A673 (cell line): ENCODE measurements around the gene SLC25A20. TPM values are rescaled to one million over a fixed set of nuclear protein-coding genes. Genes with fewer than 3 reads are reported as not detected.

ENCODE experiments used
- BruUV-seq: library from RNA; stranded (reverse); fragments of 400-500 nt; replicated peaks from 2 replicates; lab custom pipeline; 2021; lab: Mats Ljungman, UMichigan
- CTCF ChIA-PET: fragments of 300-600 bp; sonication (Branson Sonifier 250); formaldehyde crosslinking; loops from one replicate; lab custom pipeline; 2022; ENCODE audit warnings: antibody characterized with exemption; lab: Charles Lee
- POLR2A ChIA-PET: fragments of 300-600 bp; sonication (Branson Sonifier 250); formaldehyde crosslinking; loops from one replicate; lab custom pipeline; 2022; ENCODE audit warnings: antibody characterized with exemption; ENCODE audit not compliant: low non-redundant PET; lab: Charles Lee
- DNase-seq: peaks from one replicate; pipeline ENCODE4 v3.0.0-alpha.2; 2015; ENCODE audit warnings: low spot score
- H3K27ac ChIP-seq: fragments of 200-600 bp; sonication (generic); 2 replicates; pipeline ENCODE4 v1.5.1; 2016; ENCODE audit warnings: mixed run types, low read depth, mild to moderate bottlenecking, mixed read lengths, antibody characterized with exemption, low read length; ENCODE audit not compliant: poor library complexity, severe bottlenecking
- H3K27me3 ChIP-seq: fragments of 200-600 bp; sonication (generic); replicated peaks from 2 replicates; pipeline ENCODE4 v1.6.1; 2017; ENCODE audit warnings: mixed run types, low read depth, mild to moderate bottlenecking, mixed read lengths, antibody characterized with exemption, low read length; ENCODE audit not compliant: insufficient read depth, poor library complexity
- H3K36me3 ChIP-seq: fragments of 200-600 bp; sonication (generic); 2 replicates; pipeline ENCODE4 v1.6.1; 2016; ENCODE audit warnings: mixed run types, mild to moderate bottlenecking, mixed read lengths, antibody characterized with exemption, low read length; ENCODE audit not compliant: insufficient read depth, poor library complexity, severe bottlenecking
- H3K4me1 ChIP-seq: fragments of 200-600 bp; sonication (generic); 2 replicates; pipeline ENCODE4 v1.6.1; 2017; ENCODE audit warnings: mixed run types, mild to moderate bottlenecking, mixed read lengths, antibody characterized with exemption, low read length; ENCODE audit not compliant: insufficient read depth, poor library complexity, severe bottlenecking
- H3K4me3 ChIP-seq: fragments of 200-600 bp; sonication (generic); 2 replicates; pipeline ENCODE4 v1.5.1; 2016; ENCODE audit warnings: low read depth, mixed run types, mild to moderate bottlenecking, mixed read lengths, low read length; ENCODE audit not compliant: poor library complexity, severe bottlenecking
- H3K9me3 ChIP-seq: fragments of 200-600 bp; sonication (generic); 2 replicates; pipeline ENCODE4 v1.6.1; 2016; ENCODE audit warnings: mixed run types, low read depth, mild to moderate bottlenecking, mixed read lengths, antibody characterized with exemption, low read length; ENCODE audit not compliant: poor library complexity, severe bottlenecking
- CTCF ChIP-seq: fragments of 300-800, 200-600 bp; sonication (generic); conservative IDR thresholded peaks from 2 replicates; pipeline ENCODE4 v1.5.1; 2017; ENCODE audit warnings: low read depth, mild to moderate bottlenecking, antibody characterized with exemption, low read length, moderate library complexity, mixed read lengths
- EZH2 ChIP-seq: fragments of 200-600 bp; sonication (generic); IDR thresholded peaks from 2 replicates; pipeline ENCODE4 v1.6.1; 2017; ENCODE audit warnings: borderline replicate concordance, low read depth, mild to moderate bottlenecking, mixed read lengths, antibody characterized with exemption, low read length; ENCODE audit not compliant: poor library complexity, severe bottlenecking
- intact Hi-C: fragments of 100-400 bp; cut with micrococcal nuclease; formaldehyde crosslinking; loops from one replicate; pipeline ENCODE4 v1.10.0; 2022; ENCODE audit not compliant: unreplicated experiment
- total RNA-seq: library from RNA; stranded (reverse); gene quantifications from 2 replicates; pipeline ENCODE4 v1.2.3, GENCODE V29; 2021

Gene SLC25A20
- total RNA-seq, 1 experiment from 2014 or later = 4.9 TPM

GRCh38 chr3:48852151-48852550 is 46.5 kb downstream of the SLC25A20 start:
- Histone ChIP-seq H3K4me1 (no peaks in the 10 kb centered on the region), H3K27me3 (no peaks in the 10 kb centered on the region), H3K36me3 (no peaks in the 10 kb centered on the region), H3K27ac (no peak overlapping the region), H3K4me3 (no peak overlapping the region), H3K9me3 (no peaks in the 10 kb centered on the region)
- BruUV-seq = no TSS peak
- TF ChIP-seq CTCF = no peak
- TF ChIP-seq EZH2 = no peak
- no peak for DNase-seq
- POLR2A ChIA-PET = no interaction called here
- CTCF ChIA-PET = no interaction called here
- intact Hi-C loops = no loop called here

DNA sequence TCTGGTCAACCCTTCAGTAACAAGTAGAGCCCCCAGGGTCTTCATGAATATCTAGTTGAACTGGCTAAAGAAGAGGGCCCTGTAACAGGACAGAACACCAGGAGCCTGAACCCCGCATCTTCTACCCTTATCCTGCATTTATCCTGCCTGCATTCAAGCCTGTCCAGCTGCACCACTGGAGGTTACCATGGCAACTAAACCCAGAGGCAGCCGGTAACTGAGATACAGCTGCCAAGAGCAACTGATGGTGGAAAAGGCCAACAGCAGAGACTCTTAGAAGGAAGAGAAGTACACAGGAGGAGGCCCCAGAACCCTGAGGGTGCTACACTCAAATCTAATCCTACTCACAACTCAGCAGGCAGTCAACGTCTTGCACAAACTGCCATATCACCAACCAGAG is 47.3 kb downstream of the SLC25A20 start:
- ChIA-PET CTCF (no interaction called here), POLR2A (no interaction called here)
- no peak for TF ChIP-seq CTCF
- TF ChIP-seq EZH2 = no peak
- Histone ChIP-seq H3K27ac (no peak overlapping the region), H3K9me3 (no peaks in the 10 kb centered on the region), H3K36me3 (no peaks in the 10 kb centered on the region), H3K27me3 (no peaks in the 10 kb centered on the region), H3K4me3 (no peak overlapping the region), H3K4me1 (no peaks in the 10 kb centered on the region)
- DNase-seq = peak; percentile 10
- BruUV-seq = no TSS peak
- intact Hi-C loops = no loop called here

DNA sequence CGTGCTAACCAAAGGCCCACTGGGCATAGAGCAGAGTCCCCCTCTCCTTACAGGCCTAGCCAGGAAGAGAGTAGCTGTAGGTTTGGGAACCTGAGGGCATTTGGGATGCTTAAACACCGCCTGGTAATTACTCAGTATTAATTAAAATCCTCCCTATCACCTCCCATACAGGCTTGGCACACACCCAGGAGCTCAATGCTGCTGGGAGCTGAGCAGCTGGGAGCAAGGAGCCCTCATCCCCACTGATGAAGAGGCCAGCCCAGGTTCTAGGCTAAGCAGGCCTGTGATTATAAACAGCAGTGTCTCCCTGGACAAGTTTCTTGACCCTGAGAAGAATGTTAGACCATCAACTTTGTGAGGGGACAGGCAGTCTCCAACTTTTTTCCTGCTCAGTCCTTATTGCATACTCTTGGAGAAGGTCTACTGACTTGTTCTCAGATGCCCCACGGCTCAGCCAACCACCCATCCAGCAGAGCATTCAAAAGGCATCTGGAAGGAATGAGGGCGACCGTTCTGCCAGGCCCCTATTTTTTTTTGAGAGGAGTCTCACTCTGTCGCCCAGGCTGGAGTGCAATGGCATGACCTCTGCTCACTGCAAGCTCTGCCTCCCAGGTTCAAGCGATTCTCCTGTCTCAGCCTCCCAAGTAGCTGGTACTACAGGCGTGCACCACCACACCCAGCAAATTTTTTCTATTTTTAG is 49.7 kb downstream of the SLC25A20 start:
- no peak for DNase-seq

More for the DNA sequence above, 49.7 kb downstream of the SLC25A20 start:
- Histone ChIP-seq H3K4me1 (no peaks in the 10 kb centered on the region), H3K27ac (no peak overlapping the region), H3K9me3 (no peaks in the 10 kb centered on the region), H3K27me3 (no peaks in the 10 kb centered on the region), H3K4me3 (no peak overlapping the region), H3K36me3 (no peaks in the 10 kb centered on the region)
- no TSS peak for BruUV-seq
- TF ChIP-seq EZH2 (no peak), CTCF (no peak)
- intact Hi-C loops = no loop called here
- ChIA-PET POLR2A (no interaction called here), CTCF (no interaction called here)
